Measurements from ENCODE around the gene LRRN2. TPM values are rescaled to one million over a fixed set of nuclear protein-coding genes. Genes with fewer than 3 reads are reported as not detected.

Gene LRRN2
- total RNA-seq, 1 experiment from 2014 or later = 2.0 TPM

DNA sequence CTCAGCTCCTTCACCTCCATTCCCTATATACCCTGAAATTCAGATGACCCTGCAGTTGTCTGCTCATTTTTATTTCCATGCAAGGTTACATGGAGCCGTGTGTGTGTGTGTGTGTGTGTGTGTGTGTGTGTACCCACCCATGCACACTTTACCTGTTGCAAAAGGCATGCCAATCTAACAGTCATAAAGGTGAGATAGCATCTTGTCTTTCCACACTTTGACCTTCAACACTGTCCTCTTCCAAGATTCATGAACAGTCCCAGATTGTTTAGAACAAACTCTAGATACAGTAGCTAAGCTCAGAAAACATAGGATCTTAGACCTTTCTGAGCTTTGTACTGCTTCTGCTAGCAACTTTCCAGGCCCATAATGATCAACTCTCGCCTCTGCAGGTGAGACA lies 9.5 kb downstream of the LRRN2 start:
- ChIA-PET POLR2A (interaction anchor here (0.7 kb wide), 1 partner anchor 266 kb away, joined by 4 read pairs; no protein-coding TSS in a partner anchor), CTCF (interaction anchor here (0.9 kb wide), 1 partner anchor 71 kb away, joined by 4 read pairs; no protein-coding TSS in a partner anchor)
- Histone ChIP-seq H3K4me1 (ENCODE audit: control insufficient read depth, insufficient read depth, low read length) (no peaks in the 10 kb centered on the region), H3K9me3 (ENCODE audit: control insufficient read depth, insufficient read depth, low read depth, low read length) (no peaks in the 10 kb centered on the region), H3K4me3 (ENCODE audit: low read depth in 2 of 2, low read length in 2 of 2) (no peak overlapping the region), H3K27me3 (ENCODE audit: control insufficient read depth, insufficient read depth, low read length) (no peaks in the 10 kb centered on the region; the same call in none of the 2 replicates), H3K27ac (ENCODE audit: low read length) (no peak overlapping the region), H3K36me3 (ENCODE audit: control insufficient read depth, insufficient read depth, low read length) (no peaks in the 10 kb centered on the region)
- intact Hi-C loops (cut with micrococcal nuclease; ENCODE audit: unreplicated experiment) (no loop called here), in situ Hi-C loops (cut with HindIII; ENCODE audit: low pct_unique_long_range_greater_than_20kb, low sequenced_read_pairs) (no loop called here)
- no peak for ATAC-seq
- no peak for DNase-seq (ENCODE audit: low read depth, low spot score)
- BruUV-seq (replicated peaks) = no TSS peak
- TF ChIP-seq, protein P1, sequence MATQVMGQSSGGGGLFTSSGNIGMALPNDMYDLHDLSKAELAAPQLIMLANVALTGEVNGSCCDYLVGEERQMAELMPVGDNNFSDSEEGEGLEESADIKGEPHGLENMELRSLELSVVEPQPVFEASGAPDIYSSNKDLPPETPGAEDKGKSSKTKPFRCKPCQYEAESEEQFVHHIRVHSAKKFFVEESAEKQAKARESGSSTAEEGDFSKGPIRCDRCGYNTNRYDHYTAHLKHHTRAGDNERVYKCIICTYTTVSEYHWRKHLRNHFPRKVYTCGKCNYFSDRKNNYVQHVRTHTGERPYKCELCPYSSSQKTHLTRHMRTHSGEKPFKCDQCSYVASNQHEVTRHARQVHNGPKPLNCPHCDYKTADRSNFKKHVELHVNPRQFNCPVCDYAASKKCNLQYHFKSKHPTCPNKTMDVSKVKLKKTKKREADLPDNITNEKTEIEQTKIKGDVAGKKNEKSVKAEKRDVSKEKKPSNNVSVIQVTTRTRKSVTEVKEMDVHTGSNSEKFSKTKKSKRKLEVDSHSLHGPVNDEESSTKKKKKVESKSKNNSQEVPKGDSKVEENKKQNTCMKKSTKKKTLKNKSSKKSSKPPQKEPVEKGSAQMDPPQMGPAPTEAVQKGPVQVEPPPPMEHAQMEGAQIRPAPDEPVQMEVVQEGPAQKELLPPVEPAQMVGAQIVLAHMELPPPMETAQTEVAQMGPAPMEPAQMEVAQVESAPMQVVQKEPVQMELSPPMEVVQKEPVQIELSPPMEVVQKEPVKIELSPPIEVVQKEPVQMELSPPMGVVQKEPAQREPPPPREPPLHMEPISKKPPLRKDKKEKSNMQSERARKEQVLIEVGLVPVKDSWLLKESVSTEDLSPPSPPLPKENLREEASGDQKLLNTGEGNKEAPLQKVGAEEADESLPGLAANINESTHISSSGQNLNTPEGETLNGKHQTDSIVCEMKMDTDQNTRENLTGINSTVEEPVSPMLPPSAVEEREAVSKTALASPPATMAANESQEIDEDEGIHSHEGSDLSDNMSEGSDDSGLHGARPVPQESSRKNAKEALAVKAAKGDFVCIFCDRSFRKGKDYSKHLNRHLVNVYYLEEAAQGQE (IDR thresholded peaks at IDR 0.05; ENCODE audit: insufficient read depth in 1 of 2, low read depth in 2 of 2, low read length in 1 of 2) = no peak
- TF ChIP-seq, protein P2, sequence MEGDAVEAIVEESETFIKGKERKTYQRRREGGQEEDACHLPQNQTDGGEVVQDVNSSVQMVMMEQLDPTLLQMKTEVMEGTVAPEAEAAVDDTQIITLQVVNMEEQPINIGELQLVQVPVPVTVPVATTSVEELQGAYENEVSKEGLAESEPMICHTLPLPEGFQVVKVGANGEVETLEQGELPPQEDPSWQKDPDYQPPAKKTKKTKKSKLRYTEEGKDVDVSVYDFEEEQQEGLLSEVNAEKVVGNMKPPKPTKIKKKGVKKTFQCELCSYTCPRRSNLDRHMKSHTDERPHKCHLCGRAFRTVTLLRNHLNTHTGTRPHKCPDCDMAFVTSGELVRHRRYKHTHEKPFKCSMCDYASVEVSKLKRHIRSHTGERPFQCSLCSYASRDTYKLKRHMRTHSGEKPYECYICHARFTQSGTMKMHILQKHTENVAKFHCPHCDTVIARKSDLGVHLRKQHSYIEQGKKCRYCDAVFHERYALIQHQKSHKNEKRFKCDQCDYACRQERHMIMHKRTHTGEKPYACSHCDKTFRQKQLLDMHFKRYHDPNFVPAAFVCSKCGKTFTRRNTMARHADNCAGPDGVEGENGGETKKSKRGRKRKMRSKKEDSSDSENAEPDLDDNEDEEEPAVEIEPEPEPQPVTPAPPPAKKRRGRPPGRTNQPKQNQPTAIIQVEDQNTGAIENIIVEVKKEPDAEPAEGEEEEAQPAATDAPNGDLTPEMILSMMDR (IDR thresholded peaks at IDR 0.05) = no peak
- TF ChIP-seq TCF7L2 (IDR thresholded peaks at IDR 0.05; ENCODE audit: low read depth, low read length) (no peak), POLR2AphosphoS5 (IDR thresholded peaks at IDR 0.05; ENCODE audit: low read depth, low read length) (no peak), SIN3A (IDR thresholded peaks at IDR 0.05; ENCODE audit: borderline replicate concordance, insufficient read depth, low read depth, low read length) (no peak)

DNA sequence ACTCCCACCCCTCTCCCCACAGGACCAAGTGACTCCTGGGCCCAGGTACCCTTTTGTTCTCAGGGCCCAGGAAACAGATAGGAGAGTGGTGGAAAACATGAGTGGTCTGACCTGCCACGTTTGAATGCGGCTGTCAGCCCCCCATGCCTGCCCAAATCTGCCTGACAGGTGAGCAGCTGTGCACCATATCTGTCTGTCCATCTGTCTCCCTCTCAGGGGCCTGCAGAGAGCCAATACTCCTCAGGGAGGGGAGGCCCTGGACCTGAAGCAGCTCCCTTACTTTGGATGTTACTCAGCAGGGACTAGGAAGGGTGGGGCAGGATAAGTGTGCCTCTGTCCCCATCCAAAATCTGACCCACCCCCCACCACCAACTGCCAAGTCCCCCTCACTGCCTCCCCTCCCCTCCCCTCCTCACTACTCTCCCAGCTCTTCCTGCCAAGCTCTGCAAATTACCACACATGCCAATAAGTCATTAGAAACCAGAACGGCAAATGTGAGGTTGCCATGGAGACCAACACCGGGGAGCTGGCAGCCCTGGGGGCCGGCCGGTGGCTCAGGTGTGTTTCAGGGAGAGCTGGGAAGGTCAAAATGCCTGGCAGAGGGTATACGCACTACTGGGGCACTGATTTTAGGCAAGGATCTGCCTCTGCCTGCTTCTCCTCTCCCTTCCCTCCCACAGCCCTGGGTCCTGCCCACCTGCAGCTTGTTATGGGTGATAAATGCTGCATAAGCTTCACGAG lies 11.5 kb downstream of the LRRN2 start:
- Histone ChIP-seq H3K4me3 (ENCODE audit: low read depth in 2 of 2, low read length in 2 of 2) (no peak overlapping the region), H3K27me3 (ENCODE audit: control insufficient read depth, insufficient read depth, low read length) (no peaks in the 10 kb centered on the region; the same call in none of the 2 replicates), H3K4me1 (ENCODE audit: control insufficient read depth, insufficient read depth, low read length) (no peaks in the 10 kb centered on the region), H3K36me3 (ENCODE audit: control insufficient read depth, insufficient read depth, low read length) (no peaks in the 10 kb centered on the region), H3K9me3 (ENCODE audit: control insufficient read depth, insufficient read depth, low read depth, low read length) (no peaks in the 10 kb centered on the region), H3K27ac (ENCODE audit: low read length) (no peak overlapping the region)
- ATAC-seq = no peak
- ChIA-PET POLR2A (no interaction called here), CTCF (no interaction called here)
- intact Hi-C loops (cut with micrococcal nuclease; ENCODE audit: unreplicated experiment) = no loop called here
- BruUV-seq (replicated peaks) = no TSS peak
- no peak for DNase-seq (ENCODE audit: low read depth, low spot score)
- in situ Hi-C loops (cut with HindIII; ENCODE audit: low pct_unique_long_range_greater_than_20kb, low sequenced_read_pairs) = no loop called here
- TF ChIP-seq POLR2AphosphoS5 (IDR thresholded peaks at IDR 0.05; ENCODE audit: low read depth, low read length) = no peak
- no peak for TF ChIP-seq SIN3A (IDR thresholded peaks at IDR 0.05; ENCODE audit: borderline replicate concordance, insufficient read depth, low read depth, low read length)
- TF ChIP-seq TCF7L2 (IDR thresholded peaks at IDR 0.05; ENCODE audit: low read depth, low read length) = no peak
- TF ChIP-seq, protein P2 (IDR thresholded peaks at IDR 0.05) = no peak
- TF ChIP-seq, protein P1 (IDR thresholded peaks at IDR 0.05; ENCODE audit: insufficient read depth in 1 of 2, low read depth in 2 of 2, low read length in 1 of 2) = no peak
